ENCODE data around the gene TCF7L2.

TCF7L2 gene

DNA sequence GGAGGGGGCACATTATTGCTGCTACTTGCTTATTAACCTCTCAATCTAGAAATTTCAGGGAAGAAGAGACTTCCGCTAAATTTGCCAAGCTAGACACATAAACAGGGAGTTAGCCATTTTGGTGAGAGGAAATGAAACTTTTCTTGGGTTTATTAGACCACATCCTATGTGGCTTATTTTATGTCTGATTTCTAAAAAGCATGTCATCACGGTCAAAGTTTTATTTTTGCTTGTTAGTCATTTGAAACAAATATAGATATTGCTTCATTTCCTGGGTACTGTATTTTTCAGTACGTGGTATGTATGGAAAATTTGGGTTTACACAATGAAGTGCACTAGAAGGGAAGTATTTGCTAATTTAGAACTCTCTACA lies 144.1 kb downstream of the TCF7L2 start:
- in situ Hi-C loops (cut with MboI; ENCODE audit: low pct_unique_long_range_greater_than_20kb, low sequenced_read_pairs, unreplicated experiment) = no loop called here
- DNase-seq (ENCODE audit: low spot score) = no peak
- TF ChIP-seq, protein P1, sequence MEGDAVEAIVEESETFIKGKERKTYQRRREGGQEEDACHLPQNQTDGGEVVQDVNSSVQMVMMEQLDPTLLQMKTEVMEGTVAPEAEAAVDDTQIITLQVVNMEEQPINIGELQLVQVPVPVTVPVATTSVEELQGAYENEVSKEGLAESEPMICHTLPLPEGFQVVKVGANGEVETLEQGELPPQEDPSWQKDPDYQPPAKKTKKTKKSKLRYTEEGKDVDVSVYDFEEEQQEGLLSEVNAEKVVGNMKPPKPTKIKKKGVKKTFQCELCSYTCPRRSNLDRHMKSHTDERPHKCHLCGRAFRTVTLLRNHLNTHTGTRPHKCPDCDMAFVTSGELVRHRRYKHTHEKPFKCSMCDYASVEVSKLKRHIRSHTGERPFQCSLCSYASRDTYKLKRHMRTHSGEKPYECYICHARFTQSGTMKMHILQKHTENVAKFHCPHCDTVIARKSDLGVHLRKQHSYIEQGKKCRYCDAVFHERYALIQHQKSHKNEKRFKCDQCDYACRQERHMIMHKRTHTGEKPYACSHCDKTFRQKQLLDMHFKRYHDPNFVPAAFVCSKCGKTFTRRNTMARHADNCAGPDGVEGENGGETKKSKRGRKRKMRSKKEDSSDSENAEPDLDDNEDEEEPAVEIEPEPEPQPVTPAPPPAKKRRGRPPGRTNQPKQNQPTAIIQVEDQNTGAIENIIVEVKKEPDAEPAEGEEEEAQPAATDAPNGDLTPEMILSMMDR (IDR thresholded peaks at IDR 0.05; ENCODE audit: extremely low read depth, insufficient read depth, missing control alignments) = no peak

GRCh38 chr10:113095419-113096127 lies 145.5 kb downstream of the TCF7L2 start:
- in situ Hi-C loops (cut with MboI; ENCODE audit: low pct_unique_long_range_greater_than_20kb, low sequenced_read_pairs, unreplicated experiment) = no loop called here
- DNase-seq (ENCODE audit: low spot score) = no peak
- TF ChIP-seq, protein P1 (IDR thresholded peaks at IDR 0.05; ENCODE audit: extremely low read depth, insufficient read depth, missing control alignments) = no peak

DNA sequence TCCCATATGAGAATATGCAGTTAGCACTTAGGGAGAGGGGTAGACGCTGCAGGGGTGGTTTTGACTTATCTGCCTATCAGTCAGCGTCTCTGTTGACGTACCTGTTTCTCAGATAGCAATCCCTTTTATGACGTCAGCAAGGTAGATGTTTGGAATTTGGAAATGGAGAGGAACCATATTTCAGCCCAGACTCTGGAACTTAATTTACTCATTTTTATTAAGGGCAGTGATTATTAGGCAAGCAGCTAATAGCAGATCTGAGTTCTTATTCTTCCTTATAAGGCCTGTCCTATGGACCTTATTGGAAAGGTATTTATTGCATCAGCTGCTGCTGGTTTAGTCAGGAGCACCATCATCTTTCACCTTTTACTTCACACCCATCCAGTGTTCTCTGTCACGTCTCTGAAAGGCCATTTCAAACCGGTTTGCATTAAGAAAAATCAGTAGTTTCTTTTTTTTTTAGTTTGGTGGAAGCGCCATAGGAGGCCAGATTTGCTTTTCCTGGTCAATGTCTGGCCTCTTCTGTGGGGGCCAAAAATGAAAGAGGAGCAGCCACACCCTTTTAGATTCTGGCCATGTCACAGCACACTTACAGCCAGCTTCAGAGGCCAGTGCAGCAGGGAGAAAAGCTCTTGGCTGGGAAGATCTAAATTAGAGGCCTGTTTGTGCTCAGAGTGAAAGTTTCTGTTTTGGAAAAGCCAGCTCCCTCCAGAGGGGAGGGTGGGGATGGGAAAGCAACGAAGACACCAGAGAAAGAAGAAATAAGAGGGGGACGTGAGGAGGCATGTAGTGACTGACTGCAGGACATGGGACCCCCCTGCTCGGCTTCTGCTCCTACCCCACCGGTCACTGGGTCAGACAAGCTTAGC lies 146.3 kb downstream of the TCF7L2 start:
- in situ Hi-C loops (cut with MboI; ENCODE audit: low pct_unique_long_range_greater_than_20kb, low sequenced_read_pairs, unreplicated experiment) = no loop called here
- no peak for DNase-seq (ENCODE audit: low spot score)
- TF ChIP-seq, protein P1 (IDR thresholded peaks at IDR 0.05; ENCODE audit: extremely low read depth, insufficient read depth, missing control alignments) = no peak

- no peak for DNase-seq (ENCODE audit: low spot score)
- in situ Hi-C loops (cut with MboI; ENCODE audit: low pct_unique_long_range_greater_than_20kb, low sequenced_read_pairs, unreplicated experiment) = no loop called here
- TF ChIP-seq, protein P1 (IDR thresholded peaks at IDR 0.05; ENCODE audit: extremely low read depth, insufficient read depth, missing control alignments) = no peak
Measured at GRCh38 chr10:113097036-113097435, 147.0 kb downstream of the TCF7L2 start.

DNA sequence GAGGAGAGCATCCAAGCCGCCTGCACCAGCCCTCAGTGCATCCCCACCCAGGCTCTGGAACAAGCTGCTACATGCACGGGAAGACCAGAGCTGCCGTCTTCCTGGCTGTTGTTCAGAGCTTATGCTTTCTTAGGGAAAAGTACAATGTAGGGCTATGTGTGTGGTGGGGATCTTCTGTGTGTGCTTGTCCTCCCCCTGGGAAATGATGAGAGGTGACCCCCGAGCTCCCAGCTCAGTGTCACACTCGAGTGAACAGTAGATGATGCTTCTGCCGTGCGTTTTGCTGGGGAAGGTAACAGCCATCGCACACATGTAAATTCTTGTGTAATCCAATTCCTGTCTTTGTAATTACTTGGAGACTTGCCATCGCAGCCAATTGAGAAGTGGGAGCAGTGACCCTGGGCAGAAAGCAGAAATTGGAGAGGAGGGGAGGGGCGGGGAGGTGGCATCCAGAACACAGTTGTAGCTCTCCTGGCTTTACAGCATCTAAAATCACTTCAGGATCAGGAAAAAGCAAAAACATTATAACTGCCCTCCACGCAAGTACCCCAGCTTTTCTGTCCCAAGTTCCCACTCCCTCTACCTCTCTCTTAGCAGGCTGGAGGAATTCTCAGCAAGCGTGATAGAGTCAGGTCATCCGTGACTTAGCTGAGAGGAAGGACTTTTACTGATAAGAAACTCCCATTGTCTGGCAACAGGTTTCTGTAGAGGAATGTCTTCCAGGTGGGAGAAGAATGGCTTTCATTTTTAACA lies 149.6 kb downstream of the TCF7L2 start:
- TF ChIP-seq, protein P1 (IDR thresholded peaks at IDR 0.05; ENCODE audit: extremely low read depth, insufficient read depth, missing control alignments) = no peak
- DNase-seq (ENCODE audit: low spot score) = no peak
- in situ Hi-C loops (cut with MboI; ENCODE audit: low pct_unique_long_range_greater_than_20kb, low sequenced_read_pairs, unreplicated experiment) = no loop called here

DNA sequence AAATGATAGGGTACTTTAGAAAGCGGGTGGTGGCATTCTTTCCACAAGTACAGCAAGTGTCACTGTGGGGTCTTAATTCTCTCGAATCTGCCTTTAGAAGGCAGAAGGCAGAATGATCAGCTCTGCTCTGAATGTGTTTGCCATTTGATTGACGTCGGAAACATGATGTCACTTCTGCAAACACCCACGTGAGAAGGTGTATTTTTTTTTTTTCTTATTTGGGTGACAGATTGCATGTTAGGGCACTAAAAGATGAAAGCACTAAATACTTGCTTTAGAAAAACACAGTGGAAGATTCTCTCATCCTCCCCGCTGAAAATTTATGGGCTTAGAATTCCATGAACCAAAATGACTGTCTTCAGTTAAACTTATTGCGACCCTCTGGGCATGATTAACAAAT lies 150.2 kb downstream of the TCF7L2 start:
- TF ChIP-seq, protein P1 (IDR thresholded peaks at IDR 0.05; ENCODE audit: extremely low read depth, insufficient read depth, missing control alignments) = no peak
- in situ Hi-C loops (cut with MboI; ENCODE audit: low pct_unique_long_range_greater_than_20kb, low sequenced_read_pairs, unreplicated experiment) = no loop called here
- no peak for DNase-seq (ENCODE audit: low spot score)

All from GM13977 (cell line).